Upper lobe of left lung (tissue), 6 donors: Measurements from ENCODE around the gene EDC3. TPM values are rescaled to one million over a fixed set of nuclear protein-coding genes. Genes with fewer than 3 reads are reported as not detected.
A peak's percentile ranks its signal among the peaks of the same experiment; 100 is the strongest.
"Not testable (repeated sequence)": the region's sequence is repeated elsewhere in the genome, so short reads cannot be mapped to it uniquely, and the experiment has no call there.

Experiments
- ATAC-seq, 2 donors: fragments of 200-7000 bp; cut with Tn5 transposase; one replicate each; pipeline ENCODE4 v1.9.1; 2022; ENCODE audit warnings: mild to moderate bottlenecking in 2 of 2, moderate library complexity in 2 of 2; ENCODE audit not compliant: low FRiP score in 2 of 2
- DNase-seq, 2 donors: peaks; one replicate each; pipeline ENCODE4 v3.0.0-alpha.2; 2019 to 2020
- H3K27ac ChIP-seq, 4 donors: fragments of 200-600 bp; sonication (generic); one replicate each; pipeline ENCODE4 v1.5.1; 2016 to 2019
- H3K27me3 ChIP-seq, 4 donors: fragments of 200-600 bp; sonication (generic); one replicate each; pipeline ENCODE4 v1.5.1; 2017 to 2019
- H3K36me3 ChIP-seq, 4 donors: fragments of 200-600 bp; sonication (generic); one replicate each; pipeline ENCODE4 v1.5.1; 2016 to 2019
- H3K4me1 ChIP-seq, 4 donors: fragments of 200-600 bp; sonication (generic); one replicate each; pipeline ENCODE4 v1.5.1; 2018 to 2019
- H3K4me3 ChIP-seq, 4 donors: fragments of 200-600 bp; sonication (generic); one replicate each; pipeline ENCODE4 v1.5.1; 2017 to 2019; ENCODE audit warnings: mild to moderate bottlenecking in 2 of 4, moderate library complexity in 1 of 4
- H3K9me3 ChIP-seq, 4 donors: fragments of 200-600 bp; sonication (generic); one replicate each; pipeline ENCODE4 v1.5.1; 2018 to 2019
- CTCF ChIP-seq, 6 experiments: fragments of 450-650 bp in 4 of 6; fragments of 200-600 bp in 2 of 6; sonication (generic) in 2 of 6; IDR thresholded peaks; one replicate each; pipeline ENCODE4 v1.5.1; 2016 to 2019; ENCODE audit warnings: antibody characterized with exemption in 6 of 6
- EP300 ChIP-seq, 4 donors: sonication (generic); formaldehyde crosslinking; IDR thresholded peaks; one replicate each; pipeline ENCODE4 v1.5.1; 2017; ENCODE audit warnings: antibody characterized with exemption in 4 of 4, control low read depth in 2 of 4
- POLR2A ChIP-seq, 4 donors: fragments of 450-650 bp; IDR thresholded peaks; one replicate each; pipeline ENCODE4 v1.5.1; 2016 to 2017; ENCODE audit warnings: antibody characterized with exemption in 4 of 4, mild to moderate bottlenecking in 2 of 4
- POLR2AphosphoS5 ChIP-seq, 2 donors: sonication (generic); formaldehyde crosslinking; IDR thresholded peaks; one replicate each; pipeline ENCODE4 v1.5.1; 2017; ENCODE audit warnings: antibody characterized with exemption in 2 of 2
- WGBS, 2 donors: methylation state at CpG; one replicate each; pipeline ENCODE4 v1.1.5; 2017 to 2018; 5-methylcytosine and 5-hydroxymethylcytosine counted together
- total RNA-seq, 6 donors: library from RNA; depleted of rRNA in 4 of 6; stranded (reverse); fragments of >200 nt in 4 of 6; gene quantifications; one replicate each; pipeline versions ENCODE4 v1.1.0 to v1.2.1, GENCODE V29; 2016 to 2021
- donor health status: DM: no; HTN: no; CAD: no; lungs with moderate emphysema.
- donor health status: DM: no; HTN: yes; CAD: no; lungs with severe emphysema.

The EDC3 gene
- total RNA-seq, 6 donors from 2014 or later, result 16.7 to 43.0 (median 27.7) TPM

- H3K36me3 ChIP-seq, result no peaks in the 10 kb centered on the region
- 88 to 89% methylated on average over 5 of the region's 5 CpGs for WGBS, 2 donors
- H3K27me3 ChIP-seq, result no peaks in the 10 kb centered on the region
- DNase-seq (no peak), ATAC-seq (no peak)
- no peak overlapping the region for H3K27ac ChIP-seq
- H3K4me3 ChIP-seq, result no peak overlapping the region
- TF ChIP-seq EP300 (IDR thresholded peaks at IDR 0.05), result no peak
- TF ChIP-seq POLR2AphosphoS5 (IDR thresholded peaks at IDR 0.05), result no peak
- TF ChIP-seq CTCF (IDR thresholded peaks at IDR 0.05), result no peak
- TF ChIP-seq POLR2A (IDR thresholded peaks at IDR 0.05), result no peak
- no peaks in the 10 kb centered on the region for H3K4me1 ChIP-seq
- no peaks in the 10 kb centered on the region for H3K9me3 ChIP-seq
Measured at GRCh38 chr15:74732846-74733245, 37.0 kb upstream of the EDC3 start.

GRCh38 chr15:74730619-74731316, 34.9 kb upstream of the EDC3 start:
- Histone ChIP-seq H3K4me3 (no peak overlapping the region), H3K4me1 (peaks cover 12 to 13% (median 12%) of the 10 kb centered on the region in 4 donors), H3K27ac (no peak overlapping the region), H3K36me3 (no peaks in the 10 kb centered on the region), H3K9me3 (no peaks in the 10 kb centered on the region), H3K27me3 (no peaks in the 10 kb centered on the region)
- TF ChIP-seq CTCF (IDR thresholded peaks at IDR 0.05) (no peak), POLR2AphosphoS5 (IDR thresholded peaks at IDR 0.05) (no peak), POLR2A (IDR thresholded peaks at IDR 0.05) (no peak), EP300 (IDR thresholded peaks at IDR 0.05) (no peak)
- 67 to 73% methylated on average over 7 of the region's 7 CpGs for WGBS, 2 donors
- DNase-seq (no peak), ATAC-seq (no peak)

GRCh38 chr15:74729372-74729771, 33.5 kb upstream of the EDC3 start:
- not testable (repeated sequence) for ATAC-seq, H3K4me3 ChIP-seq, H3K36me3 ChIP-seq, H3K9me3 ChIP-seq, H3K27ac ChIP-seq, H3K27me3 ChIP-seq, DNase-seq
- WGBS, 2 donors, result 75% methylated on average over 6 of the region's 6 CpGs
- peaks cover 12 to 24% (median 16%) of the 10 kb centered on the region in 4 donors for H3K4me1 ChIP-seq

- 90% methylated on average over 19 of the region's 30 CpGs; no CpG with 5 or more reads in 1 of the 2 donors for WGBS, 2 donors
- H3K4me3 ChIP-seq, H3K27ac ChIP-seq, H3K36me3 ChIP-seq, H3K27me3 ChIP-seq, H3K9me3 ChIP-seq, ATAC-seq: not testable (repeated sequence)
- peaks cover 12 to 24% (median 16%) of the 10 kb centered on the region in 4 donors for H3K4me1 ChIP-seq
- DNase-seq, result peak in 1 of 2 donors; percentile 47
Measured at GRCh38 chr15:74728699-74729098, 32.9 kb upstream of the EDC3 start.

DNA sequence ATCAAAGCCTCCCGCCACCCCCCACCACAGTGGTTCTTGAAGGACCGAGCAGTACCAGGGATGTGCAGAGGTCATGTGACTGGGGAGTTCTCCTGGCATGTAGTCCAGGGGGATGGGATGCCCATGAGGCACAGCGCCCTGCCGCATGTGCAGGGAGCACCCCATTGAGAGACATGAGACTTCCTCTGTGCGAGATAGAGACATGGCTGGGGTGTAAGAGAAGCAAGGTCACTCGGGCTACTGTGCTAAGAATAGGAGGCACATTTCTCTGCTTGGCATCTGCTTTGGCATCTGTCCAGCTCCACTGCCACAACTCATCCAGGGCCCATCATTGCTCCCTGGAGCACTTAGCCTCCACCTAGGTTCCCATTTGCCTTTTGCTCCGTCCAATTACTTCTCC, 31.9 kb upstream of the EDC3 start:
- DNase-seq (no peak), ATAC-seq (no peak)
- no peaks in the 10 kb centered on the region for H3K36me3 ChIP-seq
- H3K27ac ChIP-seq, result no peak overlapping the region
- TF ChIP-seq POLR2A (IDR thresholded peaks at IDR 0.05), result no peak
- TF ChIP-seq POLR2AphosphoS5 (IDR thresholded peaks at IDR 0.05), result no peak
- no peak for TF ChIP-seq CTCF (IDR thresholded peaks at IDR 0.05)
- TF ChIP-seq EP300 (IDR thresholded peaks at IDR 0.05), result no peak
- no peaks in the 10 kb centered on the region for H3K27me3 ChIP-seq
- H3K4me3 ChIP-seq, result no peak overlapping the region
- H3K4me1 ChIP-seq, result peaks cover 12 to 24% (median 16%) of the 10 kb centered on the region in 4 donors
- H3K9me3 ChIP-seq, result no peaks in the 10 kb centered on the region
- 74 to 75% methylated on average over 7 of the region's 7 CpGs for WGBS, 2 donors

DNA sequence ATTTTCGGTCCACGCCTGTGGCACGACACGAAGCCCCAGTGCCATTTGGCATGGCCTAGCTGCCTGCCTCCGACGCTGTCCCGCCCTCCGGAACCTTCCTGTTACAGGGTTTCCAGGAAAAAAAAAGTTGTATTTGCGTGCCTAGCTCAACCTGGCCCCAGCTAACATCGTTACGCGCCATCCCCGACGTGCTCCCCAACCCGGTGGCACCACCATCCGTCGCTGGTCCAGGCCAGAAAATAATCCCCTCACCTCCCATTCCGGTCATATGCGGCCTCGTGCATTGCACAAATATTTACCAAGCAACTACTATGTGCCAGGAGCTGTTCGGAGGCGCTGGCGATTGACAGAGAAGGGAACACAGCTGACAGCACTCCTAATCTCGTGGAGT, 30.9 kb upstream of the EDC3 start:
- H3K27ac ChIP-seq, result peak overlapping the region in 2 of 4 donors; percentile 65 to 87
- TF ChIP-seq EP300 (IDR thresholded peaks at IDR 0.05), result no peak
- no peak for TF ChIP-seq CTCF (IDR thresholded peaks at IDR 0.05)
- no peak for TF ChIP-seq POLR2A (IDR thresholded peaks at IDR 0.05)
- TF ChIP-seq POLR2AphosphoS5 (IDR thresholded peaks at IDR 0.05), result no peak
- DNase-seq (no peak), ATAC-seq (no peak)
- no peaks in the 10 kb centered on the region for H3K9me3 ChIP-seq
- no peaks in the 10 kb centered on the region for H3K36me3 ChIP-seq
- H3K4me3 ChIP-seq, result peak overlapping the region; percentile 61 to 70 (median 66)
- H3K4me1 ChIP-seq, result peaks cover 12 to 24% (median 16%) of the 10 kb centered on the region in 4 donors
- H3K27me3 ChIP-seq, result no peaks in the 10 kb centered on the region
- WGBS, 2 donors, result 40 to 54% methylated on average over 18 to 24 of the region's 24 CpGs
